ENCODE measurements around the gene QRICH2. TPM values are rescaled to one million over a fixed set of nuclear protein-coding genes. Genes with fewer than 3 reads are reported as not detected.

QRICH2 gene
- total RNA-seq, 1 donor from 2014 or later = 3.8 TPM

- FAIRE-seq (no peak), DNase-seq (ENCODE audit: low read depth) (no peak)
- Mint-ChIP-seq H3K36me3 (ENCODE audit: low read depth, unreplicated experiment) (no peaks in the 10 kb centered on the region), H3K4me1 (ENCODE audit: low read depth, unreplicated experiment) (peaks cover 35% of the 10 kb centered on the region), H3K27ac (ENCODE audit: unreplicated experiment) (no peak overlapping the region), H3K27me3 (ENCODE audit: low read depth, unreplicated experiment) (no peaks in the 10 kb centered on the region), H3K4me3 (ENCODE audit: unreplicated experiment) (peak overlapping the region; percentile 89), H3K9me3 (ENCODE audit: unreplicated experiment) (no peaks in the 10 kb centered on the region)
- Histone ChIP-seq H3K4me1 (ENCODE audit: insufficient read depth, low read length) (peaks cover 25% of the 10 kb centered on the region), H3K4me2 (ENCODE audit: low read length) (peak overlapping the region; percentile 83), H3K36me3 (ENCODE audit: insufficient read depth, low read length) (peaks cover 4% of the 10 kb centered on the region), H3K4me3 (ENCODE audit: insufficient read depth, low read depth, low read length) (peak overlapping the region; percentile 67), H3K9me3 (ENCODE audit: insufficient read depth, low read depth, low read length) (no peaks in the 10 kb centered on the region), H3K9ac (ENCODE audit: low read length) (peak overlapping the region; percentile 80), H4K20me1 (ENCODE audit: insufficient read depth, low read length) (peaks cover 13% of the 10 kb centered on the region), H3K27ac (ENCODE audit: low read depth, low read length) (peak overlapping the region; percentile 84), H3K79me2 (ENCODE audit: insufficient read depth, low read length) (peaks cover 42% of the 10 kb centered on the region), H2AFZ (ENCODE audit: low read depth, low read length) (no peak overlapping the region), H3K27me3 (ENCODE audit: insufficient read depth, low read length) (no peaks in the 10 kb centered on the region)
- TF ChIP-seq CTCF (IDR thresholded peaks at IDR 0.05; ENCODE audit: insufficient read depth, low read depth, low read length) = no peak
- no peak for TF ChIP-seq EZH2 (IDR thresholded peaks at IDR 0.05; ENCODE audit: insufficient read depth, low read length)
Measured at GRCh38 chr17:76265624-76266243, 42.3 kb downstream of the QRICH2 start.

GRCh38 chr17:76264755-76265623, 43.1 kb downstream of the QRICH2 start, which contains the start of gene UBALD2:
TSS of gene UBALD2 (plus strand) at chr17:76265348. CDS start at chr17:76265506, 158 bp downstream.
- Histone ChIP-seq H4K20me1 (ENCODE audit: insufficient read depth, low read length) (peaks cover 13% of the 10 kb centered on the region), H3K27me3 (ENCODE audit: insufficient read depth, low read length) (no peaks in the 10 kb centered on the region), H3K27ac (ENCODE audit: low read depth, low read length) (peak within 1 kb of the TSS; percentile 84), H2AFZ (ENCODE audit: low read depth, low read length) (peak within 1 kb of the TSS; percentile 50), H3K4me1 (ENCODE audit: insufficient read depth, low read length) (peaks cover 25% of the 10 kb centered on the region), H3K4me2 (ENCODE audit: low read length) (peak within 1 kb of the TSS; percentile 83), H3K4me3 (ENCODE audit: insufficient read depth, low read depth, low read length) (peak within 1 kb of the TSS; percentile 67), H3K9ac (ENCODE audit: low read length) (peak within 1 kb of the TSS; percentile 80), H3K79me2 (ENCODE audit: insufficient read depth, low read length) (peaks cover 41% of the 10 kb centered on the region), H3K36me3 (ENCODE audit: insufficient read depth, low read length) (peaks cover 4% of the 10 kb centered on the region), H3K9me3 (ENCODE audit: insufficient read depth, low read depth, low read length) (no peaks in the 10 kb centered on the region)
- FAIRE-seq (no peak), DNase-seq (ENCODE audit: low read depth) (peak; percentile 100)
- H3K9me3 Mint-ChIP-seq (ENCODE audit: unreplicated experiment) = no peaks in the 10 kb centered on the region
- peaks cover 35% of the 10 kb centered on the region for H3K4me1 Mint-ChIP-seq (ENCODE audit: low read depth, unreplicated experiment)
- H3K4me3 Mint-ChIP-seq (ENCODE audit: unreplicated experiment) = peak within 1 kb of the TSS; percentile 89
- H3K27me3 Mint-ChIP-seq (ENCODE audit: low read depth, unreplicated experiment) = no peaks in the 10 kb centered on the region
- TF ChIP-seq EZH2 (IDR thresholded peaks at IDR 0.05; ENCODE audit: insufficient read depth, low read length) = peak; percentile 92
- no peak for TF ChIP-seq CTCF (IDR thresholded peaks at IDR 0.05; ENCODE audit: insufficient read depth, low read depth, low read length)
- H3K36me3 Mint-ChIP-seq (ENCODE audit: low read depth, unreplicated experiment) = no peaks in the 10 kb centered on the region
- peak within 1 kb of the TSS; percentile 88 for H3K27ac Mint-ChIP-seq (ENCODE audit: unreplicated experiment)

Measured in astrocyte (in vitro differentiated cells and primary cell).